Smooth muscle cell of the brain vasculature (primary cell): Measurements from ENCODE around the gene HEATR5B.
"Not testable (repeated sequence)": the region's sequence is repeated elsewhere in the genome, so short reads cannot be mapped to it uniquely, and the experiment has no call there.

ENCODE experiments used
- DNase-seq: peaks from one replicate; pipeline ENCODE4 v3.0.0-alpha.2; 2012; ENCODE audit warnings: low read depth, low spot score

The HEATR5B gene

DNA sequence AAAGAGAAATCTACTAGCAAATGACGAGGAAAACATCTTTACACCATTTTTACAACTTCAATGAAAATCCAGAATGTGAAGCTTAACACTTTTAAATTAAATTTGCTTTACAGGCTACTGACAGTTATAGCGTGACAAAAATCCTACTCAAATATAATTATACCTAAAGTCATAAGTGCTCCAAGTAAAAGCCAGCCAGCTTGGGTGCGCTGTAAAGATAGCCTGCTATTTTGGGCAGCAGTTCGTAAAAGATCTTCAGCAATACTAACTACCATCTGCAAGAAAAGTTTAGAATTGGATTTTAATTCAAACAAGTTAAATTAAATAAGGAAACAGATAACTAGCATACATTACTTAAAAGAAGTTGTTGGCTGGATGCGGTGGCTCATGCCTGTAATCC is 22.4 kb downstream of the HEATR5B start:
- no peak for DNase-seq

GRCh38 chr2:37061013-37061711 is 23.0 kb downstream of the HEATR5B start:
- DNase-seq: no peak

GRCh38 chr2:37060446-37060845 is 23.7 kb downstream of the HEATR5B start:
- DNase-seq: no peak

DNA sequence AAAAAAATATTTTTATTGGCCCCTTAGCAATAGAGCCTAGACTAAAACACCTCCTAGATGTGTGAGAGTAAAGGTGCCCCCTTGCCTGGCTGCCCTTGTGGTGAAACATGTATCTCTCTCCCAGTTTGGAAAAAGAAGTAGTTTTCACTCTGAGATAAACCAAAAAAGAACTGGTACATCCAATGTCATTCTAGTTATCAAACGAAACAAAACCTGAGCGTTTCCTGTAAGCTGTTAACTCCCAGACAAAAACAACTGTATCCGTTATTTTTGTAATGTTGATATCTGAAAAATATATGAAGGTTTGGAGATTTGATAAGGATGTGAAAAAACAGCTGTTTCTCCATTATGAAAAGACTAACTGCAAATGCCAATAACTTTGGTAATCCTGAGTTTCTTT is 24.3 kb downstream of the HEATR5B start:
- DNase-seq: no peak

DNA sequence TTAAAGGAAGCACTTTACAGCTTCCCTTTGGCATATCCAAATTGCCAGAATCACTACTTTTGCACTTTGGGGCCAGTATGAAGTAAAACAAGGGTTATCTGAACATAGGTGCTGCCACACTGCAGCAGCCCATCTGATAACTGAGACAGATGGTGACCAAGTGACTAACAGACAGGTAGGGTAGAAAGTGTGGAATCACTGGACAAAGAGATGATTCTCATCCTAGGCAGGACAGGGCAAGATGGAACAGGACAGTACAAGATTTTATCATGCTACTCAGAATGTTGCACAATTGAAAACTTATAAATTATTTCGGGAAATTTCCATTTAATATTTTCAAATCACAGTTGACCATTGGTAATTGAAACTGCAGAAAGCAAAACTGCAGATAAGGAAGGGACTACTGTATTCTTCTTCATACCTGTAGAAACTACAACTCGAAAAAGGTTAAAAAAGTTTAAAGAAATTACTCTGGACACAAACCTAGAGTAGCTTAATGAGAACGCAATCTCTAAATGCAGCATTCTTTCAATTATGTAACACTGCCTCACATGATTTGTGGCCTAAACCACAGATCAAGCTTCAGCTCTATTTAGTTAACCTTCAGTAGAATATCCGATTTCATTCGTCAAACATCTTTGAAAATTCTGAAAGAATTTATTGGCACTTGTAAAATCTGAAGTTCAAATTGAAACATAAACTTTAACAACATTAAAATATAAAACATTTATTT is 31.4 kb downstream of the HEATR5B start:
- no peak for DNase-seq

- no peak for DNase-seq
These were observed 44.6 kb downstream of the HEATR5B start for GRCh38 chr2:37039580-37039979.

- no peak for DNase-seq
These were observed 46.4 kb downstream of the HEATR5B start for GRCh38 chr2:37037771-37038170.

DNA sequence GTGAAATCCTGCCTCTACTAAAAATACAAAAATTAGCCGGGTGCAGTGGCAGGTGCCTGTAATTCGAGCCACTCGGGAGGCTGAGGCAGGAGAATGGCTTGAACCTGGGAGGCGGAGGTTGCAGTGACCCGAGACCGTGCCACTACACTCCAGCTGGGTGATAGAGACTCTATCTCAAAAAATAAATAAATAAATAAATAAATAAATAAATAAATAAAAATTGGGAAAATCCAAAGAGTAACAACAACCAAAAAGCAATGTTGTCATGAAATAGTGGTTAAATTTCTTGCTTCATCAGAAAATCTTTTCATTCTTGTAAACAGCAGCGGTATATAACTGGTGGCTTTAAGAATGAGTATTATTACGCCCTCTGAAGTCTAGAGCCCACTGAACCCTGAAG is 54.4 kb downstream of the HEATR5B start:
- DNase-seq: no peak

DNA sequence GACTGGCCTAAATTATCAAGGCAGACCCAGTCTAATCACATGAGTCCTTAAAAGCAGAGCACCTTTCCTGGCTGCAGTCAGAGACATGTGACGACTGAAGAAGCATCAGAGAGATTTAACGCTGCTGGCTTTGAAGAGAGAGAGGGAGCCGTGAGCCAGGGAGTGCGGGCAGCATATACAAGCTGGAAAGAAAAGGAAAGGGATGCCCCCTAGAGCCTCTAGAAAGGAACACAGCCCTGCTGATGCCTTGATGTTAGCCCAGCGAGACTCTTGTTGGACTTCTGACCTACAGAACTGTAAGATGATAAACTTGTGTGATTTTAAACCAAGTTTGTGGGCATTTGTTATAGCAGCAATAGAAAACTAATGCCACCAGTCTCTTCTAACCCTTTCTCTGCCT is 58.1 kb downstream of the HEATR5B start:
- no peak for DNase-seq

DNA sequence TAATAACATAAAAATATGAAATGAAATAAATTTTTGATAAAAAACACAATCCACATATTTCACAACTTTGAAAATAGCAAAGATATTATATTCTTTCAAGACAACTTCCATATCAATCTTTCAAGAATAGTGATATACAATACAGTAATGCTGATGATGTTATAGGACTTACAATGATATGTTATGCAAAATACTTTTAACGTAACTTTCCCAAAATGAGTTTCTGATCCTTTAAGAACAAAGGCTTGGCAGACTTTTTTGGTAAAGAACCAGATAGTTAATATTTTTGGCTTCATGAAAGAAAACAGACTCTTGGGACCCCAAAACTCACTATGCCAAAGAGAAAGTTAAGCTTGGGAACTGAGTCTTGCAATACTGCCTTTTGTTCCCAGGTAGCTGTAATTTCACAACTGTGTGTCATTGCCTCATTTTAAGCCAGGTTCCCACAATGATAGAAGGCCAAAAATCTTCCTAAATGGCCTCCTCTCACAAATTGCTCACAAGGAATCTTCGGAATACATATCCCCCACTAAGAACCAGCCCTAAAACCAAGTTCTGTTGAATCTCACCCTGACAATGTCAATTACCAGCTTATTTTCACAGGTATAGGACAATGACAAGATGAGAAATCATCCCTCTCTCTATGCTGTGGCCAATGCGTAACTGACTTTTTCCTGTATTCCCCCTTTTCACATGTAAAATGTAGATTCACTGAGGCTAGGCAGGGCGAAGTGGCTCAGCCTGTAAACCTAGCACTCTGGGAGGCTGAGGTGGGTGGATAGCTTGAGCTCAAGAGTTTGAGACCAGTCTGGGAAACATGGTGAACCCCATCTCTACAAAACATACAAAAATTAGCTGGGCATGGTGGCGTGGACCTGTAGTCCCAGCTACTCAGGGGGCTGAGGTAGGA is 63.0 kb downstream of the HEATR5B start:
- no peak for DNase-seq

DNA sequence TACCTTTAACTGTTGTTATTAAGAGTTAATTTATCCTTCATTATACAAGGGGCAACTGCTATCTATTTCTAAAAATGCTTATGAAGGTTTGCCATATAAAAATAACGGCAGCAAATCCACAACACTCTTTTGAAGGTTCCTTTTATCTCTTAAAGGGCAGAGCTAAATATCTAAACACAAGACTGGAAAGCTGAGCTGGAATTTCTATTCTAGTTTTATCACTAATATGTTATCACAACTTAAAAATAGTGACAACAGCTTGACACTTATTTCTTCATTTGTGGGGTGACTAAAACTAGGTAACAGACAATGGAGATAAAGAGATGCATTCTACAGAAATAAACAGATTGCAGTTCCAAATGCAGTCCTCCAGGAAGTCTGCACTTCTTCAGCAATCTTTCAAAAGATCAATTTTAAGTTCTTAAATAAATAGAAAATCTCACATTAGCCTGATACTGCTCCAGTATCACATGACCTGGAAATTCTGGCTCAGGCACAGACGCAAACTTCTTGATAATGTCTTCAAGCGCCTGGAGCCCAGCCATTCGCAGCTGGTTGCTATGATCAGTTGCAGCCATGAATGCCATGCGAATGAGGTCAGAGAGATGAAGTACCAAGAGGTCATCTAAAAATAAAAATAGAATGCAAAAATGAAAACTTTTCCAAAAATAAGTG is 63.8 kb downstream of the HEATR5B start:
- DNase-seq: peak; percentile 9

DNA sequence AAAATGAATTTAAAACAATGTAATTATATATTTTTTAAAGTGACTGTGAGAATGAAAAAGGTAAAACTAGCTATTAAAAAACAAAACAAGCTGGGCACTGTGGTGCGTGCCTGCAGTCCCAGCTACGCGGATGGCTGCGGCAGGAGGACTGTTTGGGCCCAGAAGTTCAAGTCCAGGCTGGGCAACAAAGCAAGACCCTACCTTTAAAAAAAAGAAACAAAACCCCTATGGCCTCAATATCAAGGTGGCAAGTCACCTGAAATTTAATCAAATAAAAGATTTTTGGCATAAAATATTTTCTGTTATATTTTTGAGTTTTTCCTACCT is 70.9 kb downstream of the HEATR5B start:
- no peak for DNase-seq

- no peak for DNase-seq
These were observed 73.0 kb downstream of the HEATR5B start for GRCh38 chr2:37011130-37011529.

DNA sequence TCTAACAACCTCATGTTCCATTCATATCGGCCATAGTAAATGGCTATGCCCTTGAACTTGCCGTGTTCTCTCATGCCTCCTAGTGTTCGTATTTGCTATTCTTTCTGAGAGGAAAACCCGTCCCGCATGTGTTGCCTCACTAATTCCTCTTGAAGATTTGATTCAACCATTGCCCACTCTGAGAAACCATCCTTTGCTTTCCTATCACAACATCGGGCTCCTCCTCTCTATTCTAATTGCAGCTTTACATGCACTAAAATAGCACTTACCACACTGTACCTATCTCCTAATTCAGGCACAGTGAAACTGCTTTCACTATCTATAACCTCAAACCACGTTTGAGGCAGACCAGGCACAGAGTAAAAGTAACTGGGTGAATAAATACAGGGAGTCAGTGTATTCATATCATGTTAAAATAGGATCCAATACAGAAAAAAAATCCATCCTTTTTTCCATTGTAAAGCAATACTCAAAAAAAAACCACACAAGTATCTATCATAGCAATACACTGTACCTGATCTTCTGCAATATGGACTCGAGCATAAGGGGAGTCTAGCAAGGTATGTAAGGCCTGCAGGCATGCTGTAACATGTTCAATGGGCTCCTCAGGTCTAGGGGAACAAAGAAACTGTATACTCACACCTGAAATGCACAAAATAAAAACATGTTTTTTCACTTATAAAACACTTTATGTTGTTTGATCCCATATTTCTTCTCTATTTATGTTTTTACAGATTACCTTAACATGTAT is 78.9 kb downstream of the HEATR5B start:
- no peak for DNase-seq

GRCh38 chr2:37000988-37001556 is 83.1 kb downstream of the HEATR5B start:
- DNase-seq: no peak

GRCh38 chr2:37000318-37000717 is 83.9 kb downstream of the HEATR5B start:
- DNase-seq: no peak

- not testable (repeated sequence) for DNase-seq
These were observed 84.8 kb downstream of the HEATR5B start for GRCh38 chr2:36999416-36999815.

DNA sequence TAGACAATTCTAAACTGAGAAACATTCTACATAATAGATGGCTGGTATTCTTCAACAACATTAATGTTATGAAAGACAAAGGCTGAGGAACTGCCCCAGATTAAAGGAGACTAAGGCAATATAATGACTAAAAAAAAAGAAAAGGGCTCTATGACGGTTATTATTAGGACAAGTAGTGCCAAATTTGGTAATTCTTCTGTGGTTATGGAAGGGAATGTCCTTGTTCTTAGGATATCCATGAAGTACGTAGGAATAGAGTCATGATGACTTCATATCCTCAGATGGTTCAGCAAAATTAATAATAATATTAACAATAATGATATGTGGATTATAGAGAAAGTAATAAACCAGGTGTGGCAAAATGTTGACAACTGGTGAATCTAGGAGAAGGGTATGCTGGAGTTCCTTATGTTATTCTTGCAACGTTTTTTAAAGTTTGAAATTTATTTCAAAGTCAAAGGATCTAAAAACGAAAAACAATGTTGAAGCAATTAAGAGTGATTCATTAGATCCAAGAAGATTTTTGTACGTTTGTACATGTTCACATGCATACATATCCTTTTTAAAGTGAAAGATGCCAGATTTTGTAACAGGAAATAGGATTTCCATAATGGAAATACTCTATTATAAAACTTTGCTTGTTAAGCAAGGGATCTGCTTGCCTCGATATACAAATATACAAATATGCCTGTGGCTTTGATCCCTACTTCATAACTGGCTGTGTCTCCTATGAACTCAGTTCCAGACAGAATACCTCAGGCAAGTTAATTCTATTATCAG is 90.1 kb downstream of the HEATR5B start:
- no peak for DNase-seq

DNA sequence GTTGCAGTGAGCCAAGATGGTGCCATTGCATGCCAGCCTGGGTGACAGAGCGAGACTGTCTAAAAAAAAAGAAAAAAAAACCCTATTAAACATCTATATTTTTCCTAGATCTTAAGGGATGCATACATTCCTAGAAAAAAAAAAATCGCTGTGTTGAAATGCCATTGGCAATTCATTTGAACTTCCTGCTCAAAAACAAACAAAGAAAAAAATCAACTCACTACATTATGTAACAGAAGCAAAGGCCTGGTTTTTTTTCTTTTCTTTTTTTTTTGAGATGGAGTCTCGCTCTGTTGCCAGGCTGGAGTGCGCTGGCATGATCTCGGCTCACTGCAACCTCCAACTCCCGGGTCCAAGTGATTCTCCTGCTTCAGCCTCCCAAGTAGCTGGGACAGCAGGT is 96.2 kb downstream of the HEATR5B start:
- no peak for DNase-seq

DNA sequence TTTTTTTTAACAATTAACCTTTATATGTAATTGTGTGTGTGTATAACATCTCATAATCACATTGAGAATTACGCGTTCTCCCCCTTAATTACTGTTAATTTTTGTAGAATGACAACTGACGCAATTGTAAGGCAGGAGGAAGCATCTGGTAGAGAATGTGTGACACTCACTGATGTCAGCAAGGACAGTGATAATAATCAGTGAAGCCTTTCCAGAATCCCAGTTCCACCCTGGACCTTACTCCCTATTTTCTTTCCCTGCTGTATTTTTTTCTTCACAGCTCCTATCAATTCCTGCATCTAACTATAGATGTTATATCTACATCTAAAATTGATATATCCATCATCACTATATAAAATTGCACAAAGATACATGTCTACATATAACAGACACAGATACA is 101.7 kb downstream of the HEATR5B start:
- no peak for DNase-seq
